ENCODE measurements around the gene INSIG1.

Gene INSIG1

DNA sequence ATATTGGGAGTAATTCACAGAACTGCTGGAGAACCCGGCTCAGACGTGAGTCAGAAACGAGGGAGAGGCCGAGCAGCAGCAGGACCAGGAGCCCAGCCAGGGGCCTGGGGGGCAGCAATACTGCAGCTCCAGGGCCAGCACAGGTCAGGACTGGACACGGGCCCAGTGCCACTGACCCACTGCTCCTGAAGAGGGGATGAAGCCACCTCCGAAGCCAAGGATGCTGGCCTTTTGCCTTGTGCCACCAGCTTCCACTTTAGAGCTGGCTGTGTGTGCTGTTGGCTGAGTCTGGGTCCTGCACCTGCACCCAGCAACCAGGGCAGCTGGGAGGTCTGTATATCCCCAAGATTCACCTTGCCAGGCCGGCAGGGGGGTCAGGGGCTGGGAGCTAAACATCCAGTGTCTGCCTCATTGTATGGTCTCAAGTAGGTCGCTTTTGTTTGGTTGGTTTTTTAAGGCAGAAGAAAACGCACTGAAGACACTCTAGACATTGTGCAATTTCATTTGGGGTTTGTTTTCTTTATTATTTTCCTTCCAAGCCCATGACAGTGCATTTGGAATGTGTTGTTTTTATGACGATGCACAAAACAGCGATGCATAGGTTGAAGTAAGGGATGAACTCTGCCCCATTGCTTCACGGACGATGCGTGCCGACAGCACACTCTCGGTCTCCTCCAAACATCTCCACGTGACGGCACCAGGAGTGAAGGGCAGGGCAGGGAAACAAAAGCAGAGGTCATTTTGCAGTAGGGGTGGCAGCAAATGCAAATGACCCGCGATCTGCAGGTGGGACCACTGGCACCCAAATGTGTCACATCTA is 27.7 kb upstream of the INSIG1 start:
- CTCF ChIA-PET, result interaction anchor here (0.6 to 1.4 kb wide), 3 partner anchors 74 to 263 kb away, joined by 3 read pairs; no protein-coding TSS in a partner anchor
- TF ChIP-seq, protein P1, sequence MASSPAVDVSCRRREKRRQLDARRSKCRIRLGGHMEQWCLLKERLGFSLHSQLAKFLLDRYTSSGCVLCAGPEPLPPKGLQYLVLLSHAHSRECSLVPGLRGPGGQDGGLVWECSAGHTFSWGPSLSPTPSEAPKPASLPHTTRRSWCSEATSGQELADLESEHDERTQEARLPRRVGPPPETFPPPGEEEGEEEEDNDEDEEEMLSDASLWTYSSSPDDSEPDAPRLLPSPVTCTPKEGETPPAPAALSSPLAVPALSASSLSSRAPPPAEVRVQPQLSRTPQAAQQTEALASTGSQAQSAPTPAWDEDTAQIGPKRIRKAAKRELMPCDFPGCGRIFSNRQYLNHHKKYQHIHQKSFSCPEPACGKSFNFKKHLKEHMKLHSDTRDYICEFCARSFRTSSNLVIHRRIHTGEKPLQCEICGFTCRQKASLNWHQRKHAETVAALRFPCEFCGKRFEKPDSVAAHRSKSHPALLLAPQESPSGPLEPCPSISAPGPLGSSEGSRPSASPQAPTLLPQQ (tag by site-specific recombination; IDR thresholded peaks at IDR 0.05), result no peak
- TF ChIP-seq ZNF560 (tag by site-specific recombination; IDR thresholded peaks at IDR 0.05; ENCODE audit: borderline replicate concordance), result no peak
- TF ChIP-seq ZEB2 (tag by site-specific recombination; IDR thresholded peaks at IDR 0.05), result no peak
- no peak for TF ChIP-seq ZSCAN16 (tag by site-specific recombination; IDR thresholded peaks at IDR 0.05)
- no peak for TF ChIP-seq ZNF274 (IDR thresholded peaks at IDR 0.05; ENCODE audit: low read length)
- TF ChIP-seq ZNF274 (tag by site-specific recombination; IDR thresholded peaks at IDR 0.05; ENCODE audit: borderline replicate concordance), result no peak
- TF ChIP-seq BCL11A (tag by site-specific recombination; IDR thresholded peaks at IDR 0.05; ENCODE audit: low read depth), result no peak
- no peak for TF ChIP-seq ZNF585B (tag by site-specific recombination; IDR thresholded peaks at IDR 0.05)
- TF ChIP-seq ZNF138 (tag by site-specific recombination; IDR thresholded peaks at IDR 0.05; ENCODE audit: borderline replicate concordance), result no peak
- Histone ChIP-seq H3K4me1 (ENCODE audit: control insufficient read depth, insufficient read depth, low read length) (no peaks in the 10 kb centered on the region), H3K27ac (ENCODE audit: extremely low read depth, low read depth, low read length) (no peak overlapping the region), H3K9me3 (ENCODE audit: control insufficient read depth, insufficient read depth, low read depth, low read length) (no peaks in the 10 kb centered on the region), H3K4me3 (ENCODE audit: low read depth, low read length) (no peak overlapping the region), H3K36me3 (ENCODE audit: control insufficient read depth in 2 of 2, insufficient read depth in 1 of 2, low read length in 2 of 2) (no peaks in the 10 kb centered on the region)
- POLR2A ChIA-PET, result no interaction called here

DNA sequence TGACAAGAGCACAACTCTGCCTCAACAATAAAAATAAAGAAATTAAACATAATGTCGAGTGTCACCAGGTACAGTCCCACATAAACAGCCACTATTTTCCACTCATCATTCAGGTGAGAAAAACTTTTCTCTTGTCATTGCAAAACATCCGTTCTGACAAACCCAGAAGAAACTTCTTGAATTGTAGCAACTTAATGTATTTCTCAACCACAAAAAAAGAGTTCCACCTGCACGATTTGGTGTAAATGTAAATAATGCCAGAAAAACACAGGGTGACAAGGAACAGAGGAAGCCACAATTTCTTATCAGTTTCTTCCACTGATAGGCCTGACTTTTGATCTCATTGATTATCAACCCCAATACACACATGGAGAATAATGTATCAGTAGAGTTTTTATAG is 26.8 kb upstream of the INSIG1 start:
- no peaks in the 10 kb centered on the region for H3K9me3 ChIP-seq (ENCODE audit: control insufficient read depth, insufficient read depth, low read depth, low read length)
- ChIA-PET POLR2A (no interaction called here), CTCF (no interaction called here)
- no peaks in the 10 kb centered on the region for H3K36me3 ChIP-seq (ENCODE audit: control insufficient read depth in 2 of 2, insufficient read depth in 1 of 2, low read length in 2 of 2)
- no peak for TF ChIP-seq OVOL3 (tag by site-specific recombination; IDR thresholded peaks at IDR 0.05)
- no peak for TF ChIP-seq ZNF777 (tag by site-specific recombination; IDR thresholded peaks at IDR 0.05; ENCODE audit: borderline replicate concordance)
- TF ChIP-seq ZNF837 (tag by site-specific recombination; IDR thresholded peaks at IDR 0.05), result no peak
- no peak for TF ChIP-seq ZNF19 (tag by site-specific recombination; IDR thresholded peaks at IDR 0.05; ENCODE audit: low read depth)
- no peak for TF ChIP-seq ZNF426 (tag by site-specific recombination; IDR thresholded peaks at IDR 0.05)
- no peak for TF ChIP-seq ZNF239 (tag by site-specific recombination; IDR thresholded peaks at IDR 0.05)
- no peak for TF ChIP-seq ZNF184 (tag by site-specific recombination; IDR thresholded peaks at IDR 0.05)
- TF ChIP-seq SP3 (tag by site-specific recombination; IDR thresholded peaks at IDR 0.05), result no peak
- TF ChIP-seq ZNF2 (tag by site-specific recombination; IDR thresholded peaks at IDR 0.05), result no peak
- no peak for TF ChIP-seq ZNF529 (tag by site-specific recombination; IDR thresholded peaks at IDR 0.05; ENCODE audit: insufficient replicate concordance)
- no peak for TF ChIP-seq ZNF26 (tag by site-specific recombination; IDR thresholded peaks at IDR 0.05)
- TF ChIP-seq HOXC10 (CRISPR knock-in tag; IDR thresholded peaks at IDR 0.05), result no peak
- no peak for TF ChIP-seq ZNF558 (tag by site-specific recombination; IDR thresholded peaks at IDR 0.05)
- TF ChIP-seq ZSCAN23 (tag by site-specific recombination; IDR thresholded peaks at IDR 0.05), result no peak
- no peaks in the 10 kb centered on the region for H3K4me1 ChIP-seq (ENCODE audit: control insufficient read depth, insufficient read depth, low read length)
- H3K27ac ChIP-seq (ENCODE audit: extremely low read depth, low read depth, low read length), result no peak overlapping the region
- H3K4me3 ChIP-seq (ENCODE audit: low read depth, low read length), result no peak overlapping the region
